Stromal cell of bone marrow (primary cell): ENCODE measurements around the gene KCNN3.

ENCODE experiments used
- DNase-seq: peaks from one replicate; pipeline ENCODE4 v3.0.0-alpha.2; 2012; ENCODE audit warnings: low read depth

The KCNN3 gene

GRCh38 chr1:154659823-154660592 lies 210.1 kb downstream of the KCNN3 start:
- no peak for DNase-seq

GRCh38 chr1:154657556-154657955 lies 212.5 kb downstream of the KCNN3 start:
- DNase-seq: no peak

- no peak for DNase-seq
Observed at GRCh38 chr1:154652893-154653292, 217.2 kb downstream of the KCNN3 start.
